Prostate gland (tissue), 2 donors: Measurements from ENCODE around the gene HTR1A. TPM values are rescaled to one million over a fixed set of nuclear protein-coding genes. Genes with fewer than 3 reads are reported as not detected.

ENCODE experiments used
- DNase-seq: peaks from one replicate; pipeline ENCODE4 v3.0.0-alpha.2; 2019; ENCODE audit warnings: low spot score
- H3K27ac ChIP-seq, 2 donors: fragments of 200-600 bp; sonication (generic); 2 replicates each; pipeline ENCODE4 v1.5.1; 2017 to 2019
- H3K27me3 ChIP-seq: fragments of 200-600 bp; sonication (generic); replicated peaks from 2 replicates; pipeline ENCODE4 v1.5.1; 2019; ENCODE audit not compliant: insufficient read depth
- H3K36me3 ChIP-seq, 2 donors: fragments of 200-600 bp; sonication (generic); 1 replicate in 1 of 2; 2 replicates in 1 of 2; pipeline versions ENCODE4 v1.5.1 to v1.8.1; 2017 to 2019
- H3K4me1 ChIP-seq: fragments of 200-600 bp; sonication (generic); replicated peaks from 2 replicates; pipeline ENCODE4 v1.5.1; 2019
- H3K4me3 ChIP-seq, 2 donors: fragments of 200-600 bp; sonication (generic); 2 replicates each; pipeline ENCODE4 v1.5.1; 2017 to 2019
- H3K9me3 ChIP-seq: fragments of 200-600 bp; sonication (generic); 2 replicates; pipeline ENCODE4 v1.5.1; 2017
- POLR2A ChIP-seq: fragments of 450-650 bp; IDR thresholded peaks from one replicate; pipeline ENCODE4 v1.6.1; 2016; ENCODE audit warnings: antibody characterized with exemption, mild to moderate bottlenecking
- POLR2AphosphoS5 ChIP-seq: sonication (generic); formaldehyde crosslinking; IDR thresholded peaks from one replicate; pipeline ENCODE4 v1.6.1; 2017; ENCODE audit warnings: antibody characterized with exemption
- WGBS: methylation state at CpG from one replicate; pipeline ENCODE4 v1.1.5; 2018; 5-methylcytosine and 5-hydroxymethylcytosine counted together
- intact Hi-C: fragments of 100-400 bp; cut with DNase I; formaldehyde crosslinking; loops from one replicate; pipeline ENCODE4 v1.14.2; 2022
- total RNA-seq, 2 donors: library from RNA; depleted of rRNA; stranded (reverse); fragments of >200 nt; gene quantifications; one replicate each; pipeline ENCODE4 v1.1.0, GENCODE V29; 2016
- TF ChIP-seq, protein P1 (sequence below), 4 experiments: fragments of 200-600 bp in 2 of 4; fragments of 450-650 bp in 2 of 4; sonication (generic) in 2 of 4; IDR thresholded peaks; 1 replicate in 3 of 4; 2 replicates in 1 of 4; pipeline ENCODE4 v1.5.1; 2016 to 2019; ENCODE audit warnings: antibody characterized with exemption in 4 of 4, mild to moderate bottlenecking in 2 of 4, moderate library complexity in 2 of 4

HTR1A gene
- total RNA-seq, 2 donors from 2014 or later = 1.2 TPM; not detected in 1

DNA sequence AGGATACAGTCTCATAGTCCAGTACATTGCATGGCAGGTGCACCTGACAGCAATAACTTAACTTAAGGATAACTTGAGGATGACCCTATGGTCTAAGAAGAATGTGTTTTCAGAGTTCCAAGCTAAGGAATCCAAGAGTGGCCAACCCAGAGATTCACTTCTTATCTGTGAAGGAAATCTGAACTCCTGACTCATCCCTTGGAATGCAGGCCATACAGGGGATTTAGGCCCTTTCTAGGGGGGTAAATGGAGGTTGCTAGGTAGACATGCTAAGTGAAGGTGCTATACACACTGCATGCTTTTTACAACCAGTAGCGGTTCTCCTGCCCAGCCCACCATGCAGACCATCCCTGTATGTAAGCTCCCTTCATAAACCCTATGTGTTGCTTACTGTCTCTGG is 50.4 kb downstream of the HTR1A start:
- Histone ChIP-seq H3K27me3 (no peaks in the 10 kb centered on the region), H3K4me3 (no peak overlapping the region), H3K4me1 (no peaks in the 10 kb centered on the region), H3K36me3 (no peaks in the 10 kb centered on the region), H3K9me3 (no peaks in the 10 kb centered on the region), H3K27ac (no peak overlapping the region)
- intact Hi-C loops = no loop called here
- TF ChIP-seq POLR2AphosphoS5 (no peak), POLR2A (no peak)
- TF ChIP-seq, protein P1, sequence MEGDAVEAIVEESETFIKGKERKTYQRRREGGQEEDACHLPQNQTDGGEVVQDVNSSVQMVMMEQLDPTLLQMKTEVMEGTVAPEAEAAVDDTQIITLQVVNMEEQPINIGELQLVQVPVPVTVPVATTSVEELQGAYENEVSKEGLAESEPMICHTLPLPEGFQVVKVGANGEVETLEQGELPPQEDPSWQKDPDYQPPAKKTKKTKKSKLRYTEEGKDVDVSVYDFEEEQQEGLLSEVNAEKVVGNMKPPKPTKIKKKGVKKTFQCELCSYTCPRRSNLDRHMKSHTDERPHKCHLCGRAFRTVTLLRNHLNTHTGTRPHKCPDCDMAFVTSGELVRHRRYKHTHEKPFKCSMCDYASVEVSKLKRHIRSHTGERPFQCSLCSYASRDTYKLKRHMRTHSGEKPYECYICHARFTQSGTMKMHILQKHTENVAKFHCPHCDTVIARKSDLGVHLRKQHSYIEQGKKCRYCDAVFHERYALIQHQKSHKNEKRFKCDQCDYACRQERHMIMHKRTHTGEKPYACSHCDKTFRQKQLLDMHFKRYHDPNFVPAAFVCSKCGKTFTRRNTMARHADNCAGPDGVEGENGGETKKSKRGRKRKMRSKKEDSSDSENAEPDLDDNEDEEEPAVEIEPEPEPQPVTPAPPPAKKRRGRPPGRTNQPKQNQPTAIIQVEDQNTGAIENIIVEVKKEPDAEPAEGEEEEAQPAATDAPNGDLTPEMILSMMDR (IDR thresholded peaks at IDR 0.05) = no peak
- 93% methylated on average over 1 of the region's 1 CpG for WGBS
- DNase-seq = no peak

Other genes starting within 250 kb of the HTR1A start
- gene RNF180, start 203.4 kb upstream of the HTR1A start, total RNA-seq = 10 to 100 TPM; 15.1 to 18.0 TPM